GM12891 (cell line): Measurements from ENCODE around the gene RNASEH2A.

Experiments used
- POLR2A ChIP-seq: IDR thresholded peaks from 2 replicates; pipeline ENCODE4 v1.6.1; 2011; ENCODE audit warnings: low read depth, low read length, control low read depth
- POU2F2 ChIP-seq: IDR thresholded peaks from 2 replicates; pipeline ENCODE4 v1.6.1; 2011; ENCODE audit warnings: low read depth, mild to moderate bottlenecking, control low read depth, low read length, moderate library complexity
- SPI1 ChIP-seq: IDR thresholded peaks from 2 replicates; pipeline ENCODE4 v1.6.1; 2011; ENCODE audit warnings: low read depth, low read length, control low read depth
- TAF1 ChIP-seq: IDR thresholded peaks from 2 replicates; pipeline ENCODE4 v1.6.1; 2011; ENCODE audit warnings: low read depth, low read length, control low read depth

DNA sequence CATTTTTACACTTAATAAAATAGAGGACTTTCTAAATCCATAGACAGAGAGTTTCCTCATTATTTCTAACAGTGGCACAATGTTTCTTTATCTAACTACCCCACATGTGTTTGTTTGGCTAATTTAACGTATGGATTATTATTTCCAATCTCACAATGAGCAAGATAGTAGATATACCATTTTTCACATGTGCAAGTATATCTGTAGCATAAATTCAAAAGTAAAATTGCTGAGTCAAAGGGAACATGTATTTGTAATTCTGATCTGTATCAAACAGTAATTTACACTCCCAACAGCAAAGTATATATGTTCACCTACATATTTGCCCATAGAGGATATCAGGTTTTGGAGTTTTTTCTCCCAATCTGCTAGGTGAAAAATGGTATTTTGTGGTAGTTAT, 50.3 kb downstream of the RNASEH2A start:
- TF ChIP-seq POLR2A (no peak), TAF1 (no peak), POU2F2 (no peak), SPI1 (no peak)
